ENCODE data around the gene PRDM16. TPM values are rescaled to one million over a fixed set of nuclear protein-coding genes. Genes with fewer than 3 reads are reported as not detected.

The PRDM16 gene
- total RNA-seq, 1 donor from 2014 or later = 1.5 TPM

DNA sequence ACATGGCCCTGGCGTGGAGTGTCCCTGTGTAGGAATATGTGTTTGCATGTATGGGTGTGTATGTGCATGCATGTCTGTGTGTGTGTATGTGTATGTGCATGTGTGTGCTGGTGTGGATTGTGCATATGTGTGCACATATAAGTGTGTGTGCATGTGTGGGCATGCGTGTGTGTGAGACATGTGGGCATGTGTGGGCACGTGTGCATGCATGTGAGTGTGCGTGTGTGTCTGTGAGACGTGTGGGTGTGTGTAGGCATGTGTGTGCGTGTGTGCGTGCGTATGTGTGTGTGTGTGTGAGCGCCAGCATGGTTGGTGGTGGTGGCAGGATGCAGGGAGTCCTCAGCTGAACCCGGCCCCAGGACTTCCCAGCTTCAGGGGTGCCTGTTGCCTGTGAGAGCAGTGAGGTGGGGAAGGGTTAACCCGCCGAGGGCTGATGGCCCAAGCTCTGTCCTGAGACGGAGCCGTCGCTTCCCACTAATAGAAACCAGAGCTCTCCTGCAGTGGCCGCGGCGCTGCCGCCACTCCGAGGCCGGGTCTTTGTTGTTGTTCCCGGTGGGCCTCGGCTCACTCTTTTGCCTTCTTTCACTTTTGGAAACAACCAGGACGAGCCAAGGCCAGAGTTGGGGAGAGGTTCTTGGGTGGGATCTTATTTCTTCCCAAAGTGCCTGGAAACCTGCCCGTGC is 241.9 kb downstream of the PRDM16 start:
- no peak for DNase-seq

DNA sequence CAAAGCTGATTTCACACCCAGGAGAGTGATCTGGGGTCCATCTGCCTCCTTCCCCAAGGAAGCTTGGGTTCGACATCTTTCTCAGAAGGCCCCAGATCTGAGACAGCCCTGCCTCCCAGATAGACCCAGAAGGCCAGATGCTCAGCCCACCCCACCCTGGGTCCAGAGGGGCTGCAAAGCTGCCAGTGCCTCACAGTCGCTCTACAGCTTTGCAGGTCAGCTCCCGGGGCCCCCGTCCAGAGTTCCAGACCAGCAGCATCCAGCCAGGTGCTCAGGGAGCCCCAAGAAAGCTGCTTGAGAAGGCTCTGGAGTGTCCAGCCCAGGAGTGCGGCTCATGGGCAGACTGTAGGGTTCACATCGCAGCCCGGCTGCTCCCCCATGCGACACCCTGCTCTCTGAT is 242.7 kb downstream of the PRDM16 start:
- DNase-seq = no peak

DNA sequence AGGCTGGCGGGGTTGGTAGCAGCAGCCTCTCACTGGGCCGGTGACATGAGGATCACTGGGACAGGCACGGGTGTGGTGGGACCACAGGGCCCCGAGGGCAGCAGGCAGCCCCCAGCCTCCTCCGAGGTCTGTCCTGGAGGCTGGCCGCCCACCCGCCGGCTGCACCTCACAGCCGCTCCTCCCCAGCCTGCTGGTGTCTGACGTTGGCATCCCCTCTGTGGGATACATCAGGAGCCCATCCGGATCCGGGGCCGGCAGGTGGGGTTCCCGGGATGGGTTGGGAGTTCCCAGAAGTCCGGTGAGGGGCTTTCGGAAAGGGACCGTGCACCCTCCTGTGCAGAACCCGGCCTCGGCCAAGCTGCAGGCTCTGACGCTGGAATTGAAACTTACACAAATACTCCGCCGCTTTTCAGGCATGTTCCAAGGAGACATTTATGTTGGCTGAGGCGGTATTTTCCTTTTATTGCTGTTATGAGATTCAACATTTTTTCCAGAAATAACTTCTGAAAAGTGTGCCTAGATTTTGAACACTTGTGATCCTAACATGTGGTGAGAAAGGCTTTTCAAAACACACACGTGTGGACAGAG is 243.4 kb downstream of the PRDM16 start:
- peak; percentile 36 for DNase-seq

DNA sequence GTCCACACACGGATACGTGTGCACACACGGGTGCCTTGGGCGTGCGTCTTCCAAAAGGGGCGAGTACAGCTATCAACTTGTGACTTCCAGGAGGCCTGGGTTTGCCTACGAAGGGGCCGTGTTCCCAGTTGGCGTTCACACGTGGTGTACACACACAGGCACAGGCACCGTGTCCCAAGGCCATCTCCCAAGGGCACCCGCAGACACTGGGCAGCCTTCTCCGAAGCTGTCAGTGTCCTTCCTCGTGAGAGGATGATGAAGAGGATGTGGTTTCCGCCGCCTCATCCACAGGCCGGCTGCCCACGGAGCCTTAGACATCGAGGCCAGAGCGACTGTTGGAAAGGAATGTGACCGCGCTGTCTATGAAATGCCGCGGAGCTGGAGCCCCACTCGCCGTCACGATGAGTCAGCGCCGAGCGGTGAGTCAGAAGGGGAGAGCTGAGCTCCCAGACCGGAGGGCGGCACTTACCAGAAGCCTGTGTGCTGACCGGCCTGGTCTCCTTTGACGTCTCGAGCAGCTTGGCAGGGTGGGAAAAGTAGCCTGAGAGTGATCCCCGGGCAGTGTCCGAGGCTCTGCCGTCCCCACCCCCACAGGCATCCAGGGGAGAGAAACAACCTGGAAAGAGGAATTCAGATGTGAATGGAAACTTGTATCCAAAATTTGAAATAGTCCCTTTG is 244.0 kb downstream of the PRDM16 start:
- DNase-seq = peak; percentile 59

DNA sequence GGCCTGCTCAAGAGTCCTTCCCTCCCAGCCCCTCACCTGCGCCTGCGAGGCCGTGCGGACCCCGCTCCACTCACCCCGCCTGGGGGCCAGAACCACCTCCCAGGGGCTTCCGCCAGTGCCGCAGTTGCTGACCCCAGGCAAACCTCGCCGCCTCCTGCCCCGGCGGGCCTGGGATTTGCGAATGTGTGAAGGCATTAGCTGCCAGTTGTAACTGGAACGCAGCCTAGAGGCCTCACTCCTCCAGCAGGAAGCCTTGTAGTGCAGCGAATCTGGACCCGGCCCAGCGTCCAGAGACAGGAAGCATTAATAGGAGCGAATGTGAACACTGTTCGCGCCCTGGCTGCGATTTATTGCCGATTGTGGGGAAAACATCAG is 244.6 kb downstream of the PRDM16 start:
- peak; percentile 44 for DNase-seq

GRCh38 chr1:3314491-3315381 is 245.7 kb downstream of the PRDM16 start:
- peak; percentile 52 for DNase-seq

- no peak for DNase-seq
Observed at GRCh38 chr1:3315399-3316339, 246.7 kb downstream of the PRDM16 start.

GRCh38 chr1:3316340-3316943 is 247.4 kb downstream of the PRDM16 start:
- DNase-seq = peak; percentile 20

- DNase-seq = no peak
Observed at GRCh38 chr1:3317456-3317855, 248.5 kb downstream of the PRDM16 start.

DNA sequence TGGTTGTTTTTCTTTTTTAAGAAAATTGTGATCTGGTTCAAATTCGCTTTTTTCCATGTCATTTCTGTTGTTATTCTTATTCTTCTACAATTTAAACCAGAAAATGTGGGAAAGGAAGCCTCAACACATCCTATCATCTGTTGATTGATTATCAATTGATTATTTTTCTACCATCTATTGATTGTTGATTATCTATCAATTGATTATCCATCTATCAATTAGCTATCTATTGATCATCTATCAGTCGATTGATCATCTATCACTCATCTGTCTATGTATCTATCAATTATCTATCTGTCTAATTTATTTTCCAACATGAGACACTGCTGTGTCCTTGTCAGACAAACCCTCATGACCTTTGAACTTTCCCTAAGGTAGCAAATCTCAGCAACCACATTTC is 249.3 kb downstream of the PRDM16 start:
- DNase-seq = no peak

DNA sequence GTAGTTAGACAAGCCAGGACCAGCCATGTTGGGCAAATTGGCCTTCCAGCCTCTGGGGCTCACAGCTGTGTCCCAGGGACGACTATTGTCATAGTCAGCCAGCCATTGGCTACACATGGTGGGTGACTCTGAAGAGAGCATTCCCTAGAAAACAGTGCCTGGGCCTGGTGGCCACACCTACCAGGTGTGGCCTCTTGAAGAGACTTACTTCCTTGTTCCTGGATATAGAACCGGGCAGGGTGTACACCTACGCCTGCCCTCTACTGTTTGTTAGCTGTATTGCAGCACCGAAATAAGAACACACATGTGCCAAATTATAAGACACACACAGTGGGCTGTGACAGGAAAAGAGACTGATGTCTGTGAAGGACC is 250.9 kb downstream of the PRDM16 start:
- DNase-seq = no peak

DNA sequence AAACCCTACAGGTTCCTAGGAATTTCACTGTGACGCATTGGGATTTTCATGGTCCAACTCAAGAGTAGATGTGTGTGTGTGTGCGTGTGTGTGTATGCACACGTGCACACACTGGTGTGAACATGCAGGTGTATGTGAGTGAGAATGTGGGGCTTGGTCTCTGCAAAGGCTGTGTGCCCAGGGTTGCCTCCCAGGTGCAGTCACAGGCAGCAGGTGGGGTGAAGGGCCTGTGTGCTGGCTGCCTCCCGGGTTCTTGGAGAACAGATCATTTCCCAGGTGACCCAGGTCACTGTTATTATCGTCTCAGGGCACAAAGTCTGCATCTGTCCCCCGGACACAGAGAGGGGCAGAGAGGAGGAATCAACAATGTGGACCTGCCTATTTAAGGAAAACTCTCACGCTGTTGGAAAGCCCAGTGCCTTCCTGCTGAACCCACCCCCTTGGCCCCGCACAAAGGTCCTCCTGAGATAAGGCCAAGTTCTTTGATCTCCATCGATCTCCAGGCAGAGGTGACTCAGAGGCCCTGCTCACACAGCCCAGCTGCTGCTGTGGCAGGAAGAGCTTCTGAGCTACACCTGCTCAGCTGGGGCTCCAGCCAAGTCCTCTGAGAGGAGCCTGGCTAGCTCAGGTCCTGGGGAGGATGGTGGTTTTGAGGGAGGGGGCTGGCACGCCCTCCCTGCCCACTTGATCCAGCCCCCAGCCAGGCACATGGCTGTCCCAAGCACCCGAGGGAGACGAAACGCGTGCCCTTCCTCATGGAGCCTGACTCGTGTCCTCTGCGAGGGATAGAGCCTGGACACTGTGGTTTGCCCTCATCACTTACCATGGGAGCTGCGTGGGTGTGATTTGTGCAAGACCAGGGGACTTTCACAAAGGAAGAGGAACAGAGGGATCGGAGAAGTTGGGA is 251.5 kb downstream of the PRDM16 start:
- DNase-seq = no peak

DNA sequence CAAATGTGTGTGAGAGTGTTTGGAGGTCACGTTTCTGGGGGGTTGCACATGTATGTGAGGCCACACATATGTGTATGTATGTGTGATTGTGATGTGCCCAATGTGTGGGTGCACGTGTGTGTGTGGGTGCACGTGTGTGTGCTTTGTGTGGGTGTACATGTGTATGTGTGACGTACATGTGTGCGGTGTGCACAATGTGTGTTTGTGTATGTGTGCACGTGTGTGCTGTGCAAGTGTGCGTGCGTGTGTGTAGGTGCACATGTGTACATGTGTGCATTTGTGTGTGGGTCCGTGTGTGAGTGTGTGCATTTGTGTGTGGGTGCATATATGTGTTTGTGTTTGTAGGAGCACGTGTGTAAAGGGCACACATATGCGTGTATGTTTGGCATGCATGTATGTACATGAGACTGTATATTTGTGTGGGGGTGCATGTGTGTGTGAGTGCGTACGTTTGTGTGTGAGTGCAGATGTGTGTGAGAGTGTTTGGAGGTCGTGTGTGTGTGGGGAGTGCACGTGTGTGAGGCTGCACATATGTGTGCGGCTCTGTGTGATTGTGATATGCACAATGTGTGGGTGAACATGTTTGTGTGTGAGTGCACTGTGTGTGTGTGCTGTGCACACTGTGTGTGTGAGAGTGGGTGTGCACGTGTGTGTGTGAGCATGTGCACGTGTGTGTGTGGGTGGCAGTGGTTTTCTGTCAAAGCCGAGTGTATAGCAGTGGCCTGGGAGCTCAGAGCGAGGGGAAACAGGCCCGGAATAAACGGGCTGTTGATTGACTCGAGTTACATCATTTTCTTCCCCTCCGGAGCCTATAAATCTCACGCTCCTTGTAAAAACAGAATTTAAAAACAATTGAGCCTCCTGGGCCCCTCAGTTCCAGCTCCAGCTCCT is 252.8 kb downstream of the PRDM16 start:
- no peak for DNase-seq

DNA sequence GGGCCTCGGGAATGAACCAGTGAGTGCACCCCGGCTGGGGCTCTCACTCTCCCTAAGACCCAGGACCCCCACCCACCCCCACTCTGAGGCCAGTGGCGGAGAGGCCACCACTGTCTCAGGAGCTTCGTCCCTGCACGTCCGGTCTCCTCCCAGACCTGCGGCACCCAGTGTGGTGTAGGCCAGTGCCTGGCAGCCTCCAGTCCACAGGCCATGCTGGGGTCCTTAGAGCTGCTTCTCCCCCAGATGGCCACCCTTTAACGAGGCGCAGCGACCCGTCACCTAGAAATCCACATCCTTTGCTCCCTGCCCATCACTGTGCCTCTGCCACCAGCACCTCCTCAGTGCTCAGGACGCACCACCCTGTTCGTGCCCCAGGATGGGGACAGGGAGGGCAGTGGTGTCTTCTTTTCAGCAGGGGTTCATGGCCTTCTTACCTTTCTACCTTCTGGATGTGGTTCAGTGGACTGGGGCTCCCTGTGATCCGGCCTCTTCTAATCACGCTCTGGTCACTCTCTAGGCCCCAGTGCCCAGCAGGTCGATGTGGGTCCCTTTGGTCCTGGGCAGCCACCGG is 253.5 kb downstream of the PRDM16 start:
- DNase-seq = no peak

- no peak for DNase-seq
Observed at GRCh38 chr1:3323021-3323795, 254.2 kb downstream of the PRDM16 start.

DNA sequence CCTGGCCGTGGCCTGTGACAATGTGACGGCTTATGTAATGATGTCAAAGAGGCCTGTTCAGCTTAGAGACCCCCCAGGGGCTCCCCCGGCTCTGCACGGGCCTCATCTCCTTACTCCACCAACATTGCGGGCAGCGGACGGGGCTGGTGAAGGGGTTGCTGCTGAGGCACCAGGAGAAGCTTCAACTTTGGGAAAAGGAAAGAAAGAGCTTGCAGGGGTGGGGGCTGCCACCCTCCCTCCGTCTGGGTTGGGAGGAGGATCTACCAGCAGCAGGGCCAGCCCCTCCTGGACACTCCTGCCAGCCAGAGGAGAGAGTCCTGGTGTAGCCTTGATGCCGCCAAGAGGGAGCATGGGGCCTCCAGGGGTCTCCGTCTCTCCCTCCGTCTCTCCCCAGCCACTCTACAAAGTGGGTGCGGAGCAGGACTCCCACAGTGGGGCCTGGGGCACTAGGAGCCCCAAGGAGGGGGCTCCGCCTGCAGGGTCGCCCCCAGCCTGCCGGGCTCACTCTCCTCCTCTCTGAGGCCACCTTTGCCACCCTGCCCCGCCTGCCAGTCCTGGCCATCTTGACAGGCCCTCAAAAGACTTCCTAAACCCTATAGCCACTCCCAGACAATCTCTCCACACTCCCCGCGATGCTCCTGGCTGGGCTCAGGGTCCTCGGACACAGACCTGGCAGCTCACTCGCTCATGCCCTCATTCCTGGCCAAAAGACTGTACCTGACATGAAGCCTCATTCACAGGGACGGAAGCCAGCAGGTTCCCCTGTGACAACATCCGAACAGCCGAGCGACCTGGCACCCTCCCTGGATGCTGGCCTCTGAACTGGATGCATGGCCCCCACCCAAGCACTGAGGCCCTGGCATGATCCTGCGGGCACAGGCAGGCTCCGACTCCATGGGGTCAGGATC is 255.0 kb downstream of the PRDM16 start:
- no peak for DNase-seq
